Spleen (tissue), 7 donors: ENCODE data around the gene UPF2.

ENCODE experiments used
- CTCF ChIP-seq, 11 experiments: fragments of 200-600 bp in 7 of 11; fragments of 450-650 bp in 4 of 11; sonication (generic) in 4 of 11; IDR thresholded peaks in 8 of 11; conservative IDR thresholded peaks in 3 of 11; 1 replicate in 7 of 11; 2 replicates in 4 of 11; pipeline versions ENCODE4 v1.4.0 to v1.8.0; 2016 to 2021; ENCODE audit warnings: antibody characterized with exemption in 11 of 11, inconsistent platforms in 4 of 11, mild to moderate bottlenecking in 1 of 11
- POLR2A ChIP-seq, 3 donors: fragments of 450-650 bp; IDR thresholded peaks; one replicate each; pipeline ENCODE4 v1.5.1; 2017; ENCODE audit warnings: antibody characterized with exemption in 3 of 3, mild to moderate bottlenecking in 1 of 3
- POLR2AphosphoS5 ChIP-seq, 3 donors: sonication (generic); formaldehyde crosslinking; IDR thresholded peaks; one replicate each; pipeline ENCODE4 v1.5.1; 2017; ENCODE audit warnings: antibody characterized with exemption in 3 of 3
- donor health status: DM: no; HTN: no; CAD: no; lungs with moderate emphysema.
- donor health status: DM: no; HTN: no; CAD: no.
- donor health status: DM: no; HTN: no; CAD: no.

DNA sequence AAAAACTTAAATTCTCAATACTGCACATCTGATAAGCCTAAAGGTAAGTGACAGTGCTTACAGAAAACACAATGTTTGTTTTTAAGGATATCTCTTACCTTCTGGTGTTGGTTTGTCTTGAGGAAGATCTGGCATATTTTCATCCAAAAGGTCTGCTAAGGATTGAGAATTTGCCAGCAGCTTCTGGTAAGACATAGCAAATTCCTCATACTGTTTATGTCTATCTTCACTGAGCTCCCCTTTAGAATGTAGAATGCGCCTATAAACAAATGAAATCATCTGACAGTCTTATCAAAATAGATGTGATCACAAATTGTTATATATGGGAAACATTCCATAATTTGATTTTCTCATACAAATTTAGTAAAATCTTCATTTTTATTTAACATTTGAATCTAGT is 28.7 kb downstream of the UPF2 start:
- TF ChIP-seq CTCF (IDR thresholded peaks at IDR 0.05 in 8 of 11, conservative IDR thresholded peaks at IDR 0.05 in 3 of 11) (no peak), POLR2AphosphoS5 (IDR thresholded peaks at IDR 0.05) (no peak), POLR2A (IDR thresholded peaks at IDR 0.05) (no peak)
